Karpas-422 (cell line): ENCODE measurements around the gene APOC3. TPM values are rescaled to one million over a fixed set of nuclear protein-coding genes. Genes with fewer than 3 reads are reported as not detected.
"Not testable (repeated sequence)": the region's sequence is repeated elsewhere in the genome, so short reads cannot be mapped to it uniquely, and the experiment has no call there.

Experiments used
- DNase-seq: peaks from one replicate; pipeline ENCODE4 v3.0.0-alpha.2; 2015
- H2AFZ ChIP-seq: fragments of 200-600 bp; sonication (generic); 2 replicates; pipeline ENCODE4 v1.6.1; 2014; ENCODE audit warnings: antibody characterized with exemption, low read length, mixed read lengths
- H3K27ac ChIP-seq: fragments of 200-600 bp; sonication (generic); 2 replicates; pipeline ENCODE4 v1.5.1; 2014; ENCODE audit warnings: mild to moderate bottlenecking, low read length, moderate library complexity
- H3K27me3 ChIP-seq: fragments of 200-600 bp; sonication (generic); 2 replicates; pipeline ENCODE4 v1.6.1; 2014; ENCODE audit warnings: low read length, mixed read lengths
- H3K36me3 ChIP-seq: fragments of 200-600 bp; sonication (generic); 2 replicates; pipeline ENCODE4 v1.6.1; 2014; ENCODE audit warnings: low read length, mixed read lengths; ENCODE audit not compliant: insufficient read depth
- H3K4me1 ChIP-seq: fragments of 200-600 bp; sonication (generic); 2 replicates; pipeline ENCODE4 v1.6.1; 2014; ENCODE audit warnings: mild to moderate bottlenecking, low read length, mixed read lengths
- H3K4me2 ChIP-seq: fragments of 200-600 bp; sonication (generic); 2 replicates; pipeline ENCODE4 v1.6.1; 2014; ENCODE audit warnings: low read length, low read depth, mild to moderate bottlenecking; ENCODE audit not compliant: poor library complexity, severe bottlenecking
- H3K4me3 ChIP-seq: fragments of 200-600 bp; sonication (generic); 2 replicates; pipeline ENCODE4 v1.5.1; 2014; ENCODE audit warnings: mild to moderate bottlenecking, antibody characterized with exemption, low read length, mixed read lengths
- H3K79me2 ChIP-seq: fragments of 200-600 bp; sonication (generic); 2 replicates; pipeline ENCODE4 v1.6.1; 2014; ENCODE audit warnings: mild to moderate bottlenecking, low read length, mixed read lengths
- H3K9ac ChIP-seq: fragments of 200-600 bp; sonication (generic); 2 replicates; pipeline ENCODE4 v1.6.0; 2014; ENCODE audit warnings: low read length
- H3K9me2 ChIP-seq: fragments of 200-600 bp; sonication (generic), shearing (Covaris generic); replicated peaks from 2 replicates; pipeline ENCODE4 v1.6.0; 2014; ENCODE audit warnings: mild to moderate bottlenecking, low read length, moderate library complexity; ENCODE audit not compliant: insufficient read depth
- H3K9me3 ChIP-seq: fragments of 300-700, 200-600 bp; sonication (generic); 2 replicates; pipeline ENCODE4 v1.6.1; 2014; ENCODE audit warnings: low read length, mixed read lengths
- H4K20me1 ChIP-seq: fragments of 200-600 bp; sonication (generic); 2 replicates; pipeline ENCODE4 v1.6.1; 2014; ENCODE audit warnings: mild to moderate bottlenecking, antibody characterized with exemption, low read length, low read depth; ENCODE audit not compliant: insufficient read depth
- total RNA-seq: library from RNA; depleted of rRNA; stranded (reverse); fragments of >200 nt; shearing (Covaris generic); gene quantifications from 2 replicates; pipeline ENCODE4 v1.2.3, GENCODE V29; 2014; ENCODE audit warnings: low replicate concordance

APOC3 gene
- total RNA-seq, 1 experiment from 2014 or later: not detected

GRCh38 chr11:116831790-116832349, 2.2 kb downstream of the APOC3 start:
- H3K27me3 ChIP-seq: no peaks in the 10 kb centered on the region
- DNase-seq: no peak
- no peaks in the 10 kb centered on the region for H3K79me2 ChIP-seq
- peaks cover 7% of the 10 kb centered on the region for H3K4me1 ChIP-seq
- H2AFZ ChIP-seq: no peak overlapping the region
- no peaks in the 10 kb centered on the region for H3K36me3 ChIP-seq
- H3K27ac ChIP-seq: no peak overlapping the region
- H3K4me3 ChIP-seq: no peak overlapping the region
- no peaks in the 10 kb centered on the region for H3K9me3 ChIP-seq
- no peaks in the 10 kb centered on the region for H3K9me2 ChIP-seq
- no peaks in the 10 kb centered on the region for H4K20me1 ChIP-seq
- no peak overlapping the region for H3K9ac ChIP-seq
- no peak overlapping the region for H3K4me2 ChIP-seq

GRCh38 chr11:116832350-116833290, 2.9 kb downstream of the APOC3 start:
- no peaks in the 10 kb centered on the region for H3K36me3 ChIP-seq
- H4K20me1 ChIP-seq: no peaks in the 10 kb centered on the region
- no peak for DNase-seq
- H3K27me3 ChIP-seq: no peaks in the 10 kb centered on the region
- no peak overlapping the region for H2AFZ ChIP-seq
- no peaks in the 10 kb centered on the region for H3K9me3 ChIP-seq
- H3K79me2 ChIP-seq: no peaks in the 10 kb centered on the region
- H3K4me2 ChIP-seq: no peak overlapping the region
- peaks cover 7% of the 10 kb centered on the region for H3K4me1 ChIP-seq
- H3K4me3 ChIP-seq: no peak overlapping the region
- H3K9ac ChIP-seq: no peak overlapping the region
- no peaks in the 10 kb centered on the region for H3K9me2 ChIP-seq
- no peak overlapping the region for H3K27ac ChIP-seq

GRCh38 chr11:116833491-116833815, 3.7 kb downstream of the APOC3 start:
- no peak overlapping the region for H3K9ac ChIP-seq
- no peak overlapping the region for H3K27ac ChIP-seq
- no peaks in the 10 kb centered on the region for H3K27me3 ChIP-seq
- H2AFZ ChIP-seq: no peak overlapping the region
- DNase-seq: no peak
- H4K20me1 ChIP-seq: no peaks in the 10 kb centered on the region
- H3K4me2 ChIP-seq: no peak overlapping the region
- no peaks in the 10 kb centered on the region for H3K79me2 ChIP-seq
- H3K9me2 ChIP-seq: no peaks in the 10 kb centered on the region
- H3K36me3 ChIP-seq: no peaks in the 10 kb centered on the region
- no peaks in the 10 kb centered on the region for H3K9me3 ChIP-seq
- no peak overlapping the region for H3K4me3 ChIP-seq
- peaks cover 7% of the 10 kb centered on the region for H3K4me1 ChIP-seq

- H3K79me2 ChIP-seq: no peaks in the 10 kb centered on the region
- H2AFZ ChIP-seq: no peak overlapping the region
These were observed 4.3 kb downstream of the APOC3 start for GRCh38 chr11:116833816-116834534.

GRCh38 chr11:116834535-116835041, 4.9 kb downstream of the APOC3 start:
- H3K27me3 ChIP-seq, H3K4me1 ChIP-seq, H3K36me3 ChIP-seq, H3K9me3 ChIP-seq, H3K9me2 ChIP-seq, H2AFZ ChIP-seq, H3K4me2 ChIP-seq, H3K9ac ChIP-seq, H3K27ac ChIP-seq, H3K79me2 ChIP-seq, DNase-seq, H3K4me3 ChIP-seq, H4K20me1 ChIP-seq: not testable (repeated sequence)

More at GRCh38 chr11:116833816-116834534, 4.3 kb downstream of the APOC3 start:
- Histone ChIP-seq H3K4me2 (no peak overlapping the region), H3K9ac (no peak overlapping the region), H3K4me1 (peaks cover 7% of the 10 kb centered on the region), H3K27ac (no peak overlapping the region), H3K27me3 (no peaks in the 10 kb centered on the region), H3K9me3 (no peaks in the 10 kb centered on the region), H4K20me1 (no peaks in the 10 kb centered on the region), H3K9me2 (no peaks in the 10 kb centered on the region), H3K4me3 (no peak overlapping the region), H3K36me3 (no peaks in the 10 kb centered on the region)
- DNase-seq: no peak

- DNase-seq: no peak
- H3K27me3 ChIP-seq: no peaks in the 10 kb centered on the region
- peak overlapping the region; percentile 57; the same call in 1 of the 2 replicates for H3K4me3 ChIP-seq
- peak overlapping the region; percentile 66 for H3K9ac ChIP-seq
- H3K4me1 ChIP-seq: peaks cover 7% of the 10 kb centered on the region
- H3K36me3 ChIP-seq: no peaks in the 10 kb centered on the region
- H2AFZ ChIP-seq: peak overlapping the region; percentile 91
- no peaks in the 10 kb centered on the region for H3K9me3 ChIP-seq
- no peak overlapping the region for H3K27ac ChIP-seq
- no peaks in the 10 kb centered on the region for H3K9me2 ChIP-seq
- H4K20me1 ChIP-seq: no peaks in the 10 kb centered on the region
- H3K79me2 ChIP-seq: no peaks in the 10 kb centered on the region
- H3K4me2 ChIP-seq: peak overlapping the region; percentile 72
These were observed 5.5 kb downstream of the APOC3 start for GRCh38 chr11:116835042-116835772.

- DNase-seq: peak; percentile 90
- Histone ChIP-seq H3K27ac (no peak overlapping the region), H3K27me3 (no peaks in the 10 kb centered on the region), H3K4me1 (peaks cover 7% of the 10 kb centered on the region), H3K4me2 (peak overlapping the region; percentile 72), H3K36me3 (no peaks in the 10 kb centered on the region), H3K9me3 (no peaks in the 10 kb centered on the region), H3K9ac (peak overlapping the region; percentile 66), H3K4me3 (peak overlapping the region; percentile 57; the same call in 1 of the 2 replicates), H2AFZ (peak overlapping the region; percentile 91), H3K79me2 (no peaks in the 10 kb centered on the region), H3K9me2 (no peaks in the 10 kb centered on the region), H4K20me1 (no peaks in the 10 kb centered on the region)
These were observed 6.3 kb downstream of the APOC3 start for GRCh38 chr11:116835791-116836631.
